Endothelial cell of umbilical vein (primary cell): Measurements from ENCODE around the gene OR51Q1. TPM values are rescaled to one million over a fixed set of nuclear protein-coding genes. Genes with fewer than 3 reads are reported as not detected.

Experiments
- BruUV-seq: library from RNA; stranded (reverse); fragments of 400-500 nt; replicated peaks from 2 replicates; lab custom pipeline; 2021; lab: Mats Ljungman, UMichigan
- CTCF ChIA-PET: fragments of 300-600, 350-600 bp; sonication (Branson Sonifier 250); formaldehyde crosslinking; loops from one replicate; lab custom pipeline; 2021; ENCODE audit warnings: antibody characterized with exemption, inconsistent platforms; lab: Charles Lee
- POLR2A ChIA-PET: fragments of 300-600, 350-600 bp; sonication (Branson Sonifier 250); formaldehyde crosslinking; loops from one replicate; lab custom pipeline; 2021; ENCODE audit warnings: antibody characterized with exemption, inconsistent platforms; lab: Charles Lee
- DNase-seq: peaks from one replicate; pipeline ENCODE4 v3.0.0-alpha.2; 2011; ENCODE audit warnings: low read depth, low spot score
- FAIRE-seq: peaks from 2 replicates; lab custom pipeline; 2011; peaks lifted over from hg19 to GRCh38; lab: Jason Lieb, UNC
- H2AFZ ChIP-seq: 2 replicates; pipeline ENCODE4 v1.6.0; 2012; ENCODE audit warnings: low read depth, low read length, control low read depth, inconsistent platforms
- H3K27ac ChIP-seq: 2 replicates; pipeline ENCODE4 v1.5.1; 2011; ENCODE audit warnings: low read depth, mild to moderate bottlenecking, control low read depth, low read length, moderate library complexity; ENCODE audit not compliant: insufficient read depth
- H3K27me3 ChIP-seq, 2 experiments: 2 replicates each; pipeline versions ENCODE4 v1.6.0 to v1.6.1; 2011; ENCODE audit warnings: low read length in 2 of 2, mixed read lengths in 1 of 2; ENCODE audit not compliant: control insufficient read depth in 2 of 2, insufficient read depth in 2 of 2
- H3K36me3 ChIP-seq, 2 experiments: 2 replicates in 1 of 2; 3 replicates in 1 of 2; pipeline ENCODE4 v1.5.1; 2011; ENCODE audit warnings: low read length in 2 of 2, mild to moderate bottlenecking in 1 of 2, moderate library complexity in 1 of 2; ENCODE audit not compliant: control insufficient read depth in 2 of 2, insufficient read depth in 2 of 2; ENCODE audit errors: extremely low read depth in 1 of 2
- H3K4me1 ChIP-seq: 3 replicates; pipeline ENCODE4 v1.5.1; 2011; ENCODE audit warnings: mild to moderate bottlenecking, low read length; ENCODE audit not compliant: control insufficient read depth, insufficient read depth; ENCODE audit errors: extremely low read depth
- H3K4me2 ChIP-seq: 2 replicates; pipeline ENCODE4 v1.6.1; 2011; ENCODE audit warnings: low read length, control low read depth, mixed read lengths; ENCODE audit not compliant: insufficient read depth
- H3K4me3 ChIP-seq, 3 experiments: fragments of 200-600 bp in 1 of 3; sonication (generic), shearing (Covaris generic) in 1 of 3; replicated peaks in 1 of 3; 2 replicates each; pipeline ENCODE4 v1.5.1; 2011 to 2016; ENCODE audit warnings: control low read depth in 3 of 3, low read length in 3 of 3, mild to moderate bottlenecking in 2 of 3, inconsistent platforms in 1 of 3, low read depth in 1 of 3, moderate library complexity in 1 of 3; ENCODE audit not compliant: insufficient read depth in 1 of 3
- H3K79me2 ChIP-seq: 2 replicates; pipeline ENCODE4 v1.6.0; 2012; ENCODE audit warnings: low read length, inconsistent platforms; ENCODE audit not compliant: control insufficient read depth, insufficient read depth
- H3K9ac ChIP-seq: replicated peaks from 2 replicates; pipeline ENCODE3; 2011; ENCODE audit warnings: low read length, control low read depth; ENCODE audit not compliant: insufficient read depth; ENCODE audit errors: extremely low read depth
- H3K9me1 ChIP-seq: replicated peaks from 3 replicates; pipeline ENCODE4 v1.6.0; 2011; ENCODE audit warnings: mild to moderate bottlenecking, low read length; ENCODE audit not compliant: control insufficient read depth, insufficient read depth; ENCODE audit errors: extremely low read depth
- H3K9me3 ChIP-seq: replicated peaks from 2 replicates; pipeline ENCODE4 v1.5.1; 2012; ENCODE audit warnings: low read length, inconsistent platforms; ENCODE audit not compliant: control insufficient read depth, insufficient read depth
- H4K20me1 ChIP-seq: replicated peaks from 2 replicates; pipeline ENCODE3; 2011; ENCODE audit warnings: mild to moderate bottlenecking, low read length; ENCODE audit not compliant: control insufficient read depth, insufficient read depth; ENCODE audit errors: extremely low read depth
- CTCF ChIP-seq, 2 donors: IDR thresholded peaks; 1 replicate in 1 of 2; 2 replicates in 1 of 2; pipeline ENCODE4 v1.5.1; 2011; ENCODE audit warnings: low read length in 2 of 2, mild to moderate bottlenecking in 2 of 2, moderate library complexity in 2 of 2, control low read depth in 1 of 2, inconsistent platforms in 1 of 2, low read depth in 1 of 2; ENCODE audit not compliant: insufficient read depth in 1 of 2; ENCODE audit errors: extremely low read depth in 1 of 2
- EZH2 ChIP-seq: IDR thresholded peaks from 2 replicates; pipeline ENCODE4 v1.6.1; 2012; ENCODE audit warnings: borderline replicate concordance, low read depth, mild to moderate bottlenecking, moderate library complexity, low read length, inconsistent platforms; ENCODE audit not compliant: severe bottlenecking
- FOS ChIP-seq: IDR thresholded peaks from 2 replicates; pipeline ENCODE4 v1.6.1; 2011; ENCODE audit warnings: mild to moderate bottlenecking, low read length, moderate library complexity, borderline replicate concordance; ENCODE audit not compliant: insufficient read depth
- GATA2 ChIP-seq: IDR thresholded peaks from 2 replicates; pipeline ENCODE4 v1.7.0; 2011; ENCODE audit warnings: low read depth, mild to moderate bottlenecking, moderate library complexity, mixed read lengths, low read length; ENCODE audit not compliant: insufficient read length, insufficient read depth
- MAX ChIP-seq: IDR thresholded peaks from 2 replicates; pipeline ENCODE4 v1.6.1; 2011; ENCODE audit not compliant: insufficient read depth, insufficient read length
- MYC ChIP-seq: IDR thresholded peaks from one replicate; pipeline ENCODE4 v1.6.1; 2011; ENCODE audit warnings: mild to moderate bottlenecking, low read depth, low read length
- POLR2A ChIP-seq: IDR thresholded peaks from 2 replicates; pipeline ENCODE4 v1.6.1; 2012; ENCODE audit warnings: low read depth, mild to moderate bottlenecking, control low read depth, low read length
- POLR2AphosphoS5 ChIP-seq: IDR thresholded peaks from 2 replicates; pipeline ENCODE4 v1.6.1; 2012; ENCODE audit warnings: low read depth, mild to moderate bottlenecking, control low read depth, low read length, moderate library complexity; ENCODE audit not compliant: insufficient read depth
- dilution Hi-C: fragments of 300-500 bp; cut with MboI; formaldehyde crosslinking; loops from one replicate; pipeline ENCODE4 v1.15.0; 2019; ENCODE audit warnings: low sequenced_read_pairs; ENCODE audit not compliant: extremely low pct_ligation_motif_present
- intact Hi-C: fragments of 100-400 bp; cut with micrococcal nuclease; formaldehyde crosslinking; loops from one replicate; pipeline ENCODE4 v1.10.0; 2022
- polyA plus RNA-seq, 4 experiments: library from polyadenylated mRNA; depleted of rRNA in 3 of 4; stranded (reverse) in 3 of 4; unstranded in 1 of 4; fragments of >200 nt; gene quantifications; 2 replicates each; pipeline versions ENCODE4 v1.2.1 to v1.2.3, GENCODE V29; 2011 to 2012; ENCODE audit warnings: missing spikeins in 1 of 4
- total RNA-seq: library from RNA; stranded (reverse); gene quantifications from 2 replicates; pipeline ENCODE4 v1.2.3, GENCODE V29; 2021

Gene OR51Q1
- total and polyA plus RNA-seq, 2 donors (not counting 3 experiments of a cell fraction or from before 2014, with no cell fraction given): not detected

GRCh38 chr11:5380740-5381342, 41.1 kb upstream of the OR51Q1 start:
- Histone ChIP-seq H3K9me3 (no peaks in the 10 kb centered on the region), H3K79me2 (no peaks in the 10 kb centered on the region), H3K9ac (no peak overlapping the region), H2AFZ (no peak overlapping the region), H3K9me1 (no peaks in the 10 kb centered on the region), H3K4me2 (no peak overlapping the region), H3K27ac (no peak overlapping the region), H4K20me1 (no peaks in the 10 kb centered on the region), H3K4me3 (no peak overlapping the region), H3K4me1 (no peaks in the 10 kb centered on the region), H3K36me3 (no peaks in the 10 kb centered on the region), H3K27me3 (peaks cover 0 to 2% of the 10 kb centered on the region in 2 experiments)
- ChIA-PET POLR2A (no interaction called here), CTCF (interaction anchor here (0.6 to 3.7 kb wide), 10 partner anchors 17 to 1198 kb away, joined by 3 to 58 read pairs (median 6); partner anchors contain the start of gene OR51D1)
- intact Hi-C loops: loop anchor here (1.0 to 5.0 kb wide), 7 partner anchors 89 to 1194 kb away; partner anchors contain the start of genes OR51D1 and OR52N2
- FAIRE-seq: peak; percentile 88
- dilution Hi-C loops: no loop called here
- DNase-seq: peak; percentile 69
- BruUV-seq: no TSS peak
- TF ChIP-seq GATA2 (no peak), POLR2A (no peak), FOS (no peak), EZH2 (no peak), MAX (no peak), POLR2AphosphoS5 (no peak), MYC (no peak), CTCF (IDR thresholded peaks at IDR 0.05; ENCODE audit: extremely low read depth in 1 of 2, insufficient read depth in 1 of 2, low read depth in 1 of 2, low read length in 2 of 2) (peak; percentile 67 to 84)
